CD1c-positive myeloid dendritic cell (primary cell): ENCODE results near the gene TRABD2B.

ENCODE experiments used
- DNase-seq: peaks from one replicate; pipeline ENCODE4 v3.0.0-alpha.2; 2016; ENCODE audit errors: extremely low spot score

Gene TRABD2B

GRCh38 chr1:48022306-48022705, 25.1 kb upstream of the TRABD2B start:
- DNase-seq: no peak

- DNase-seq: no peak
These were observed 24.6 kb upstream of the TRABD2B start for GRCh38 chr1:48021792-48022191.

GRCh38 chr1:48019714-48020315, 22.6 kb upstream of the TRABD2B start:
- no peak for DNase-seq

GRCh38 chr1:48018799-48019198, 21.6 kb upstream of the TRABD2B start:
- no peak for DNase-seq

- DNase-seq: no peak
These were observed 20.5 kb upstream of the TRABD2B start for GRCh38 chr1:48017716-48018115.

- no peak for DNase-seq
These were observed 19.3 kb upstream of the TRABD2B start for GRCh38 chr1:48016515-48016914.

- DNase-seq: no peak
These were observed 16.1 kb upstream of the TRABD2B start for GRCh38 chr1:48013270-48013669.

- no peak for DNase-seq
These were observed 9.9 kb upstream of the TRABD2B start for GRCh38 chr1:48007047-48007446.

GRCh38 chr1:48006264-48006663, 9.1 kb upstream of the TRABD2B start:
- DNase-seq: no peak

- DNase-seq: no peak
These were observed 8.3 kb upstream of the TRABD2B start for GRCh38 chr1:48005253-48006117.

- DNase-seq: no peak
These were observed 6.8 kb upstream of the TRABD2B start for GRCh38 chr1:48003741-48004531.

- DNase-seq: no peak
These were observed 5.0 kb upstream of the TRABD2B start for GRCh38 chr1:48002142-48002541.

- DNase-seq: no peak
These were observed 4.5 kb upstream of the TRABD2B start for GRCh38 chr1:48001696-48002095.

GRCh38 chr1:48000883-48001282, 3.7 kb upstream of the TRABD2B start:
- no peak for DNase-seq

- DNase-seq: no peak
These were observed 1.9 kb upstream of the TRABD2B start for GRCh38 chr1:47999097-47999496.

- no peak for DNase-seq
These were observed 1.3 kb upstream of the TRABD2B start for GRCh38 chr1:47998396-47998990.

- DNase-seq: no peak
These were observed 569 bp downstream of the TRABD2B start for GRCh38 chr1:47996406-47997226.

GRCh38 chr1:47996060-47996405, 1.2 kb downstream of the TRABD2B start:
- no peak for DNase-seq

GRCh38 chr1:47995306-47996050, 1.7 kb downstream of the TRABD2B start:
- DNase-seq: no peak

- no peak for DNase-seq
These were observed 3.1 kb downstream of the TRABD2B start for GRCh38 chr1:47993881-47994625.
